HG02588 (cell line): Measurements from ENCODE around the gene NAV2.
"Not testable (repeated sequence)": the region's sequence is repeated elsewhere in the genome, so short reads cannot be mapped to it uniquely, and the experiment has no call there.

Experiments used
- ATAC-seq: cut with Tn5 transposase; IDR thresholded peaks from one replicate; pipeline ENCODE4 v1.9.1; 2021; ENCODE audit warnings: mild to moderate bottlenecking, moderate library complexity; ENCODE audit not compliant: unreplicated experiment

NAV2 gene

DNA sequence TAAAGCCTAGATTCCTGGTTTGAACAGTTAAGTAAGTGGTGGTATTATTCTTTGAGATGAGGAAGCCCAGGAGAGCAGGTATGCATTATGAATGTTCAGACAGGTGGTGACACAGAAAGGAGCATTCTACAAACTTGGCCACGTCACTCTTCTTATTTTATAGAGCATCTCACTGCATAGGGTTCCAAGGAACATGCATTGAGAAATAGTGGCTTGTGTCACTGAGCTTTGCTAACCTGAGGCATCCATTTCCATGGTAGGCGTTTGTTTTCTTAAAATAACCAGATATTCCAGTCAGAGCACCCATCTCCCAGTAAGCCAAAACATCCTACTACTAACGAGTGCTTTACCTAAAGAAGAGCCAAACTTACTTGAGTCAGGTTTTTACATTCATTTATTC lies 169.7 kb downstream of the NAV2 start:
- no peak for ATAC-seq

DNA sequence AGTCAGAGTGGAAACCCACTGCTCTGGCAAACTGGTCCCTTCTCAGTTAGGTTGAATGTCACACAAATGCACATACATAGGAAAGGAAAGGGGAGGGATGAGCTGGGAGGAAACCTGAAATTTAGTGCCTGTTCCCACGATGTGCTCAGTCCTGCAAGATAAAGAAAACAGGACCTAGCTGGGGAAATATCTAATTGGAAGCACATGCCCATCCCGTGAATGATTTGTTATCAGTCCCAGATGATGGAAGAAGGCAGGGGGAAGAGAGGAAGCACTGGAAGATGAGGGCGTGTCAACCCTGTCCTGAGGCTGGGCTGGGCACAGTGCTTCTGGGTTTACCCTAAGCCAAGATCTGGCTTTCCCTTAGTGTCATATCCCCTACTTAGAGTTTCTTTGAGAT lies 173.9 kb downstream of the NAV2 start:
- no peak for ATAC-seq

DNA sequence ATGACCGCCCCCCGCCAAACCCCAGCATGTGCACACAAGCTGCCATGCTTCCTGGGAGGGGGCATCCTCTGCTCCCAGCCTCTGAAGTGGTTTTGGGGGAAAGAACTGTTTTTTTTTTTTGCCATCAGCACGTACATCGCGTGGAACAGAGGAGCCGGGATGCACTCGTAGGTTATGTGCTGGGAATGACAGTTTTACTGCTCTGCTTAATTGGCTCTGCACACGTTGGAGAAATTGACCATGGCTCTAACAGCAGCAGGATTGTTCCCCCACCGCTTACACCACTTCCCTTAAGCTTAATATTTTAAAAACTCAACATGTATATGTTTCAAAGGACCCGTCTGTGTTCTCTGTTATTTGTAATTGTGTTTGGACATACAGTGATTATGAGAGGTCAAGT lies 175.2 kb downstream of the NAV2 start:
- ATAC-seq, result no peak

DNA sequence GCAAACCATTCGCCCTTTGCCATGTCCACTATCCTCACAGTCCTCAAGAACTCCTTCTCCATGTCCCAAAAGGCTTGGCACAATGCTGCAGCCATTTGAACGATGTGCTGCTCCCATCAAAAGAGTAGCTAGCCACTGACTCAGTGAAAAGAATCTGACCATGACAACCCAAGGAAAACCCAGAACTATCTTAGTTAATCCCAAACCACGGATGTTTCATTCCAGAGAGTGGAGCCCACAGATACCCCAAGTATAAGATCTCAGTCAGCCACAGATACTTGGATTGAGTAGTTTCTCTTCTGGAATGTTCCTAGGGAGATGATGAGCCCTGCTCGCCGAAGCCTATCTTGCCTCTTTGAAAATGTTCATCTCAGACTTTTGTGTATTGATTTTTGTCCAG lies 176.9 kb downstream of the NAV2 start:
- ATAC-seq, result no peak

DNA sequence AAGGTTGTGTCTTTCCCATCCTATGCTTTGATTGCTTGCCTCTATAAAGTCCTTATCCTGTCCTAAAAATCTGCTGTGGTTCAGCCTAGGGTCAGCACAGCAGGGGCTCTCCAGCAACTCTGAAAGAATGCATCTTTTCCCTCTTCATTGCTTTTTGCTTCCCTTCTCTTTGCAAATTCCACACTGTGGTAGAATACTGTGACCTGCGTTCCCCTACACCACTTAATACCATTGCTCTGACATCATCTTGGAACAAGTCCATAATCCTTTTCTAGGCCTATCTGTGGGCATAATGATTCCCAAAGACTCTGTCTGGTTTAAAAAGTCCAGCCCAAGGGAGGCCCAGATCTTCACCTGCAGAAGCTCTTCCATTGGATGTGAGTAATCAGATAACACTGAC lies 177.7 kb downstream of the NAV2 start:
- no peak for ATAC-seq

DNA sequence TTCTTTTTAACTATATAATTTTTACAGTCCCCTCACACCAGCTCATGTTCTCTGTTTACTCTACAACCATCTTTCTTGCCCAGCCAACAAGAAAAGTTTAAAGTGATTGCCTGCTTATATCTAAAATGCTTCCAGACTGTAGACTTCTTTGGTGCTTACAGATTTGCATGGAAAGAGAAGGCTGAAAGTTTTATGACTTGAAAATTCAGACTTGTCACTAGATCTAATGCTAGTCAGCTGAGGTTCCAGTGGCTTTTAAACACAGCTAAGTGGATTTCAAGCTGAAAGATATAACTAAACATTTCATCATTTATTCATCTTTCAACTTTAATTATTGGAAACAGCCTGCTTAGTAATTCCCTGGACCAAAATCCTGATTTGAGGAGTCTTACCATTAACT lies 178.4 kb downstream of the NAV2 start:
- ATAC-seq, result no peak

DNA sequence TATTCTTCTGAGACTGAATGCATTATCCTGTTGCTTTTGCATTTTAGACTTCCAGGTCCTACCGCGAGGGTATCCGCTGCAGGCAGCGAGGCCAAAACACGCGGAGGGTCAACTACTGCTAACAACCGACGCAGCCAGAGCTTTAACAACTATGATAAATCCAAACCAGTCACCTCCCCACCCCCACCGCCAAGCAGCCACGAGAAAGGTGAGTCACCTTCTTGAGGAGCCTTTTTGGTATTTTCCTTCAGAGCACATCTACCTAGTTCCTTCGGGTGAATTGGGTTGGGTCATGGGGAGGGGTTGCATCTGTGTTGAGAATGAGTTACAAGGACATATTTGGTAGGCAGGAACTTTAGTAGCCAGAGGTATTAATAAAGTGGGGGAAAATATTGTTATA lies 179.8 kb downstream of the NAV2 start:
- no peak for ATAC-seq

DNA sequence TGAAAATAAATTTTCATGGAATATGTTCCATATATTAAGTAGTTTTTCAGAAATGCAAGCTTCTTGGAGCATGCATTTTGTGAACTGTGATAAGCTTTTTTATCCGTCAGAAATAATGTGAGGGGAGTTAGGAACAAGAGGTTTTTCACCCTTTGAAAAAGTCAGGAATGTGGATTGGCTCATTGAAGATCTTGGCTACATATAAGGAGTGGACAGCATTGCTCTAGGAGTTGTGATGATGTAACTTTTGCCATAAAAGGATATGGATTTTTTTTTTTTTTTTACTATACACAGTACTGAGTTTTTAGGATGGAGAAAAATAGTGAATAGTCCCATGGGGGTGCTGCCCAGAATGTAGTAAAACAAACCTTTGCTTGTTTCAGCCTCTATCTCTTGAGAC lies 180.2 kb downstream of the NAV2 start:
- no peak for ATAC-seq

DNA sequence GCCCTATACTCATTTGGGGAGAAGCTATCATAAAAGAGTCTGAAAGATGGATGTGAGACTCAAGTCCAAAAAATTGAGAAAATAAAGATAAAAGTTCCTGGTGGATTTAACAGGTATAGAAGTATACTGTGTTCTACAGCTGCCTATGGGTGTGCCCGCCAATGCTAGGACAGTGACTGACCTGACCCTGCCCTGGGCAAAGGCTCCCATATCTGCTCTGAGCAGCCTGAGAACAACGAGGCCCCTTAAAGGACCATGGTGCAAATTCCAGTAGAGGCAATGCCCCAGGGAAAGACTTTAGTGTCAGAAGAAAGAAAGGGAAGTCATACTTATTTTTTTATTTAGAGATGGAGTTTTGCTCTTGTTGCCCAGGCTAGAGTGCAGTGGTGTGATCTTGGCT lies 181.8 kb downstream of the NAV2 start:
- ATAC-seq, result no peak

DNA sequence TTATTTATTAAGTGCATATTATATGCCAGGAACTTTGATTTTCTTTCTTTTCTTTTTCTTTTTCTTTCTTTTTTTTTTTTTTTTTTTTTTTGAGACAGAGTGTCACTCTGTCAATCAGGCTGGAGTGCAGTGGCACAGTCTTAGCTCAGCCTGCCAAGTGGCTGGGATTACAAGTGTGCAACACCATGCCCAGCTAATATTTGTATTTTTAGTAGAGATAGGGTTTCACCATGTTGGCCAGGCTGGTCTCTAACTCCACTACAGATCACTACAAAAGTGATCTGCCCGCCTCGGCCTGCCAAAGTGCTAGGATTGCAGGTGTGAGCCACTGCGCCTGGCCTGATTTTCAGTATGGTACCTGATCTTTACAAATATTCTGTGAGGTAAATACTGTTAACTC lies 182.4 kb downstream of the NAV2 start:
- not testable (repeated sequence) for ATAC-seq

DNA sequence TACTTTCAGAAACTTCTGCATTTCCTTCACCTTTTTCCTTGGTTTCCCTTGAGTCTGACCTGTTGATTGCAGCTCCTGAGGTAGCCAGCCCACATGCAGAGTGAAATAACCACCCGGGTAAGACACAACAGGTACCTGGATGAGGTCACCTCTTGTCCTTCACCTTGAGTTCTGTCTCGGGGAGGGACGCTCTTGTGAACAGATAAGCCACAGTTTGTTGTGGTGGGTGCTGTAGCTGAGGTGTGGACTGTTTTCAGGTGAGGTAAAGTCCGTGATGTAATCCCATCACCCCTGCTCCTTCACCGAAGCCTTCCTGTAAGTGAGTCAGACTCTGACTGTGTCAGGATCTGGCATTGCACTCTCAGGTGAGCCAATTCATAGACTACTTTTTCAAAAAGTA lies 183.1 kb downstream of the NAV2 start:
- no peak for ATAC-seq

DNA sequence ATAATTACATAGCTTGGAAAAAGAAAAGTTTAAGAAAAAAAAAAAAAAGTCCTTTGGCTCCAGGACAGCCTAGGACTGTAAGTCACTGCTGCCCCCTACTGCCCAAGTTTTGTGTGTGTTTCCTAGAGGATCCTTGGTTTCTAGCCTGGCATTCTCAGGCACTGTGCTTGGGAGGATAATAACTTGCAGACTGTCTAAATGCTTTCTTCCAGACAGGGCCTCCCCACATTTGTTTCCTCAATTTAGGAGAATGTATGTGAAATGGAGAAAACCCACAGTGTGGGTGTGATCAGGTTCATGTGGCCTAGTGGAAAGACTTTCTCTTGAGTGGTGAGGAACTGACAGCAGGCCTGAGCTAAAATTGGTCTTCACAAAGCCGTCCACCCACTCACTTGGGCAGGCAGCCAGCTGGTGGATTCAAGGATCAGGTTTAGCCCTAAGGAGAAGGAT lies 191.0 kb downstream of the NAV2 start:
- ATAC-seq, result no peak

DNA sequence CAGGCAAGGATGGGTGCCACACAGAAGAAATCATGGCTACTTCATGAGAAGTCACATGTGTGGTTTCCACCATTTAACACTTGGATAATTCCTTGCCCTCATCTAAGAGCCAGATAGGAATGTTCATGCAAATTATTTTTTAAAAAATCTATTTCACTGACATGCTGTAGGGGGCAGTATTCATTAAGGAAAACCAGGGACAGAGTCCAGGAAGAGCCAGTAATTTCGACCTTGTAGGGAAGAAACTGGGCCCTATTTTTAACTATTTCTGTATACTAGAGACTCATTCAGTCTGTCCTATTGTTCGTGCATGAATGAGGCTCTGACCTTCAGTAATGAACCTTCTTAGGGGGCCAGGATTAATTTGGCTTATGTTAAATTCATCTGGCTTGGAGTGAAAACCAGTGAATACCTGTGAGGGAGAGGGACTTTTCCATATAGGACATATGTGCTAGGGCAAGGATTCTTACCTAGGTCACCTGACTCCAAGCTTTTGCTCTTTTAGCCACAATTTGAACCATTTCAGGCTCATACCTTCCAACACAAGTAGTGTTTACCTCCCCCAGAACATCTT lies 192.7 kb downstream of the NAV2 start:
- ATAC-seq, result no peak

DNA sequence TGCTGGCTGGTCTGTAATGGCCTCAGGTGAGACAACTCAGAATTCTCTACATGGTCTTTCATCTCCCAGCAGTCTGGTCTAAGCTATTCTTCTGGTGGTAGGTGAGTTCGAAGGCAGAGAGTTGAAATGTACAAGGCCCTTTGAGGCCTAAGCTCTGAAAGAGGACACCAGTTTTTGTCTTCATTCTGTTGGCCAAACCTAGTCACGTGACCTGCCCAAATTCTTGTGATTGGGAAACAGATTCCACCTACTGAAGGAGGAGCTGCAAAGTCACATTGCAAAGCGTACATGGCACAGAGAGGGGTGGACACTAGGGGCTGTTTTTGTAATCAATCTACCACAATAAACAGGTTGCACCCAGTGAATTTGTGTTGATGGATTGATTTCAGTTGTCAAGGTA lies 193.5 kb downstream of the NAV2 start:
- no peak for ATAC-seq

DNA sequence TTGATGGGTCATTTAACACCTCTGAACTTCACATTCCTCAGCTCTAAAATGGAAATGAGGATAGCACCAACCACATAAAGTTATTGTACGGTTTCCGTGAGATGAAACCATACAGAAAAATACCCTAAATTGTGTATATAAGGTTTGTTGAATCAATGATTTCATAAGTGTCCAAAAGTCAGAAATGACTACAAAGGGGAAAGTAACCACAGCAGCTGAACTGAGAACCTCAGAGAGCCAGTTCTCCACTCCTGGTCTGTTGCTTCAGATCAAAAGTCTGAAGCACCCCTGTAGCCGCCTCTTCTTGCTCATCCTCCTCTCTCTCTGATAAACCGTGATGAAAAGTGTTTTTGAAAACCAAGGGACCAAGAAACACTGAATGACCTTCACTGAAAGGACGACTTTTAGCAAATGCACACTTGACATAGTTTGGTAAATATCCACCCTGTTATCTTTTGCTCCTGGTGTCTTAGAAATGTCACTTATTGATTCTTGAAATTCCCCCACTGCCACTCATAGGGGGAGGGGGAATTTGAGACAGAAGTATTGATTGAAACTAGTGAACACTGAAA lies 194.5 kb downstream of the NAV2 start:
- ATAC-seq, result no peak

DNA sequence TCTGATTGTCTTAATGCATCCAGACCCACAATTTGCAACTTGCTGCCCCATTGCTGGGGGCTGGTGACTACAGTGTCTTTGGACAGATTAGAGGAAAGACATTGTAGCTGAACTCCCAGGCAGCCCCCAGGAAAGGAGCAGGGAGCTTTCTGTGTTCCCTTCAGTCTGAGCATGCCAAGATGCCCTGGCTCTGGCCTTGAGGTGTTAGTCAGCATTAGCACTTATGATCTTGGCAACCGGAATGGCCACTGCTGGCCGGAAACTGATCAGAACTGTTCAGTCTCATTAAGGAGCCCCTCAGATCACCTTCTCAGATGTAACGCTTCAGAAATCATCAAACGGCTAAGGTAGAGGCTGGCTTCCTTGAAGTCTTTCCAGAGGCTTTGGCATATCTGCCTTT lies 195.2 kb downstream of the NAV2 start:
- no peak for ATAC-seq

DNA sequence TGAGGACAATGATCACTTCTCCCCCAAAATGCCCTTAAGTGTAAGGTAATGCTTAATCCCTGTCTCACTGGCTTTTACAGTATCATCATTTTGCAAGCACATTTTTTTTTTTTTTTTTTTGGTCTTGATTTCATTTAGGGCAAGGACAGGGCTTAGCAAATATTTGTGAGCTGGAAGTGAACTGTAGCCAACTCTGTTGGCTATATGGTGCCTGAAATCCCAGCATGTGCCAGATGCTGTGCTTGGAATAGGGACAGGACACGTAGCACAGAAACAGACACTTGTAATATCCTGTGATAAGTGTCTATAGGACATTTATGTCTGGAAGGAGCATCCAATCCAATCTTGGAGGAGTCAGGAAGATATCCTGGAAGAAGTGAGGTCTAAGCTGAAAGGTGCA lies 198.3 kb downstream of the NAV2 start:
- no peak for ATAC-seq

DNA sequence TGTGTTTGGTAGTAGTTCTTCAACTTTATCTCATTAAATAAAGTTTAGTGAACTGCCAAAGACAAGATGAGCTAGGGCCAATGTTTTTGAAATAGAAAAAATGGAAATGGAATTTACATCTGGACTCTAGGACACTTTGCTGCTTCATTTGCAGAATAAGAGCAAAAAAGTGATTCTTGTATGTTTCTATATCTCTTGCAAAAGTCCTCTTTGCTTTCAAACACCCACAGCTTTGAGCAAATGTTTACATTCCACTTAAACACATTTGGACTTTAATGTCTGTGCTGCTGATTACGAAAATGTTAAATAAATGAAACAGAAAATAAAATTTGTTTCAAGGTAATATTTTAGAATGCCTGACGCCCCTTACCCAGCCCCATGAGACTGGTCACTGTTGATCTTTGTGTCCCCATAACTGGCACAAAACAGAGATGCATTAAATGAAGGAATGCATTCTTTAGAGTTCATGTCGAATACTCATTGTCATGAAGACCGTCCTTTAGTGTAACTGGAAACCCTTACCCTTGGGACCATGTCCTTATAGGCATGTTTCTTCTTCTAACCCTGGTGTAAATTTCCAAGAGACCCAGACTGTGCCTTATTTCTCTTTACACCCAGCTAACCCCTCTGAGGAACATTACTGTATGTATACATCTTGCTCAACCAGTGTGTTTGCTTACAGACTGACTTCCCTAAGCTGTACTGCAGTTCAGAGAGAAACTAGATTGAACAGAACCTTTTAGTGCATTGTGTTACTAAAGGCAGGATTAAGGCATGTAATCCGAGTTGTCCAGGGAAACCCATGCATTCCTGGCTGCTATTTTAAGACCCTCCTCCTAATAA lies 199.7 kb downstream of the NAV2 start:
- ATAC-seq, result no peak

DNA sequence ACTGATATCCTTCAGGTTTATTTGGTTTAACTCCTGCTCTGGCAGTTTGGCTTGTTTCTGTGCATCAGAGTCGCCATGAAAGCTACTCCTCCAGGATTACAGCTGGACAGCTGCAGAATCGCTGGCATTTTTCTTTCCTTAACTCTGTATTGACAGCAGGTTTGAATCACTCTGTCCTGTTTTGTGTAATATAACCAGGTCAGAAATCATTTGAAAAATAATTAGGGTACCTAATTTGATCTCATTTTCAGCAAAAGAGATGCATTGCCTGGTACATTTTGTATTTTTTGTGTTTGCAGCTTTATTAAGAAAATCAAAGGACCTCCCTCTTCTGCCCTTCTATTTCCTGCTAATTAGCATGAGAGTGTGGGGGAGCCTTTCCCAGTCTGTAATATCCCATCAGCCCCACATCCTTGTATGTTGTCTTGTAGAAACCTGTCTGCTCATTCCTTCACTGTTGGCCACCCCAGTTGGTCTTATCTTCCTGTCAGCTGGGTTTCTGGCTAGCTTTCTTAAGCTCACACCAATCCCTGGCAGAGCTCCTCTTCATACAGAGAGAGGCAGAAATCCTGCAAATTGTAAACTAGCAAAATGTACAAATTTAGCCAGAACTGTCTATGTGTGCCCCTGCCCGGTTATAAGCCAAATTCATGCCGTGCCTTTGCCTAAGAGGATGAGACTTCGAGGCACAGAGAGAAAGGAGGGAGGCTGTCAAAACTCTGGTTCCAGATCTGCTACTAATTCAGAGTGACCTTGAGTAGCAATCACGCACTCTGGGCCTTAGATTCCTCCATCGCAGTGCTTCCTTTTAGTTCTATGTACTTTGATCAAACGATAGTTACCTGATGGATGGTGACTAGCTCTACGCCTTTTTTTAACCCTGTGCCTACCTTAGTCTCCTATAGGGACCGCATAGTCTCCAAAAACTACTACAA lies 200.6 kb downstream of the NAV2 start:
- no peak for ATAC-seq

DNA sequence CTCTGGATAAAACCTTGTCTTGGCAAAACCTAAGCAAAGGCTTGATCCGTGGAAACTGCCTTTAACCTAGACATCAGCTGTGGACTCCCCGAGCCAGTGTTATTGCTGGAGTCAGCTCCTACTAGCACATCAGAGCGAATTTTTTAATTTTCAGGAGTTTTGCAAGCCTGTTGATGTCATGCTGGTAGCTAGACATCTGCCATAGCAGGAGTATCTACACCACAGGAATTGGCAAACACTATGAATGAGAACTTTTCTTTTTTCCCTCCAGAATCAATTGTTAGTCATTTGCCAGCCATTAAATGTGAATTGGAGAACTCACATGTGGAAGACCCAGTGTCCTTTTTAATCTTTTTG lies 201.2 kb downstream of the NAV2 start:
- no peak for ATAC-seq

DNA sequence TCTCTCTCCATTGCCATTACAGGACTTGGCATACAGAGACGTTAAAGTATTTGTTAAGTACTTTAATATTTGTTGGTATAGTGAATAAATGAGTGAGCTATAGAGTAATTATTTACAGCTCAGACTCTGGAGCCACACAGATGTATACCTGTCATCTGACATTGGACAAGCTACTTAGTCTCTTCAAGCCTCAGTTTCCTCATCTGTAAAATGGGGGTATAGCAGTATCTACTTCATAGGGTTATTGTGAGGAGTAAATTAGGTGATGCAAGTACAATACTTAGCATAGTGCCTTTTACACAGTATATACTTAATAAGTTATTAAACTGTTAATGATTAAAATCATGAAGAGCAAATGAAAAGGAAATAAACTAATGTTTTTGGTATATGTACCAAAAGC lies 203.2 kb downstream of the NAV2 start:
- no peak for ATAC-seq
